GM21619 (cell line): ENCODE data around the gene DHDDS.
A peak's percentile ranks its signal among the peaks of the same experiment; 100 is the strongest.
"Not testable (repeated sequence)": the region's sequence is repeated elsewhere in the genome, so short reads cannot be mapped to it uniquely, and the experiment has no call there.

Experiments used
- ATAC-seq: cut with Tn5 transposase; IDR thresholded peaks from one replicate; pipeline ENCODE4 v1.9.1; 2021; ENCODE audit not compliant: unreplicated experiment

Gene DHDDS

GRCh38 chr1:26474818-26475217 lies 42.7 kb downstream of the DHDDS start:
- no peak for ATAC-seq

- no peak for ATAC-seq
Measured at GRCh38 chr1:26475989-26476388, 43.9 kb downstream of the DHDDS start.

- ATAC-seq = no peak
Measured at GRCh38 chr1:26476958-26477357, 44.8 kb downstream of the DHDDS start.

GRCh38 chr1:26477446-26478152 lies 45.5 kb downstream of the DHDDS start:
- no peak for ATAC-seq

- no peak for ATAC-seq
Measured at GRCh38 chr1:26478159-26478558, 46.0 kb downstream of the DHDDS start.

GRCh38 chr1:26478988-26479387 lies 46.9 kb downstream of the DHDDS start:
- no peak for ATAC-seq

- ATAC-seq = no peak
Measured at GRCh38 chr1:26482921-26483320, 50.8 kb downstream of the DHDDS start.

GRCh38 chr1:26483980-26484379 lies 51.9 kb downstream of the DHDDS start:
- ATAC-seq = no peak

- ATAC-seq = no peak
Measured at GRCh38 chr1:26490155-26490554, 58.0 kb downstream of the DHDDS start.

GRCh38 chr1:26493267-26493666 lies 61.1 kb downstream of the DHDDS start:
- no peak for ATAC-seq

GRCh38 chr1:26493938-26494337 lies 61.8 kb downstream of the DHDDS start:
- ATAC-seq = no peak

- ATAC-seq = no peak
Measured at GRCh38 chr1:26496861-26497260, 64.7 kb downstream of the DHDDS start.

- ATAC-seq = no peak
Measured at GRCh38 chr1:26498894-26499293, 66.8 kb downstream of the DHDDS start.

- peak; percentile 52 for ATAC-seq
Measured at GRCh38 chr1:26500488-26501175, 68.5 kb downstream of the DHDDS start.

- not testable (repeated sequence) for ATAC-seq
Measured at GRCh38 chr1:26510711-26511110, 78.6 kb downstream of the DHDDS start.

GRCh38 chr1:26515836-26516235 lies 83.7 kb downstream of the DHDDS start:
- not testable (repeated sequence) for ATAC-seq

- ATAC-seq = no peak
Measured at GRCh38 chr1:26516987-26517765, 85.1 kb downstream of the DHDDS start.

- ATAC-seq = no peak
Measured at GRCh38 chr1:26517766-26518049, 85.6 kb downstream of the DHDDS start.

GRCh38 chr1:26518355-26518754 lies 86.2 kb downstream of the DHDDS start:
- no peak for ATAC-seq

GRCh38 chr1:26520339-26520738 lies 88.2 kb downstream of the DHDDS start:
- ATAC-seq = no peak
